Fibroblast of mammary gland (primary cell): Measurements from ENCODE around the gene GH1.
A peak's percentile ranks its signal among the peaks of the same experiment; 100 is the strongest.
"Not testable (repeated sequence)": the region's sequence is repeated elsewhere in the genome, so short reads cannot be mapped to it uniquely, and the experiment has no call there.

Experiments
- DNase-seq: peaks from one replicate; pipeline ENCODE4 v3.0.0-alpha.2; 2010; ENCODE audit warnings: low read depth
- H3K4me3 ChIP-seq: 2 replicates; pipeline ENCODE4 v1.5.1; 2011; ENCODE audit warnings: low read depth, mild to moderate bottlenecking, low read length, moderate library complexity; ENCODE audit not compliant: control insufficient read depth
- TF ChIP-seq, protein P1 (sequence below): conservative IDR thresholded peaks from 2 replicates; pipeline ENCODE4 v1.5.1; 2011; ENCODE audit warnings: low read depth, low read length, inconsistent platforms; ENCODE audit not compliant: control insufficient read depth, insufficient read depth

The GH1 gene

DNA sequence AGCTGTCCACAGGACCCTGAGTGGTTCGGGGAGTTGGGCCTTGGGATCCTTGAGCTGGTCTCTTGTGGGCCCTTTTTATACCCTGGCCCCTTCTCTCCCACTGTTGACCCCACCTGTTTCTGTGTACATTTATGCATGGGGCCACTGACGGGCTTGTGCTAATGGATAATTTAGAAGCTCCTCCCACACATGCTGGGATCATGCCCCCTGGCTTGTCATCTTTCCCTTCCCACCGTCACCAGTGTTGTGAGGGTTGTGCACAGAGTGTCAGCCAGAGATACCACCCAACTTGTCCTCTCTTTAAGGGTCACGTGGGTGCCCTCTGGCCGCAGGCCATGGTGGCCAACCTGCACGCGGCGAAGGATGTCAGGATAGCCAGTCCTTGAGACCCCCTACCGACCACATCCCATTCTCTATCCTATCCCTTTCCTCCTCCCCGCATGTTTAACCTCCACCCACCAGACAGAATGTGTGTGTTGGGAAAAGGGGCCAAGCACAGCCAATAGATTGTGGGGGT lies at the start of gene GH1:
Gene GH1, minus strand, starts transcription at position 51 of the 517 bp plus-strand sequence. CDS start 63 bp downstream, outside the sequence.
- DNase-seq, H3K4me3 ChIP-seq: not testable (repeated sequence)

DNA sequence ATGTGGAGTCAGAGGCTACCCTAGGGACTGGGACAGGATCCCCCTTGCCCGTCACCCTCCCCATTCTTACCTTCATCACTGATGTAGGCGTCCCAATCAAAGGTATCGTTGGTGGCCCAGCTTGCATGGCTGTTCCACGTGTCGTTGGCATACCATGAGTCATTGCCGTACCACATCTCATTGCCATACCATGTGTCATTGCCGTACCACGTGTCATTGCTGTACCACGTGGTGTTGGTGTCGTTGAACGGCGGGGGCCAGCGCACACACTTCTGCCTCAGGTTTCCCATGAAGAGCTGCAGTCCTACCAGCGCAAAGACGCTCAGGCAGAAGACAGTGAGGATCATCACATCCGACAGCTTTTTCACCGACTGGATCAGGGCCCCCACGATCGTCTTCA lies 49.3 kb upstream of the GH1 start:
- no peak overlapping the region for H3K4me3 ChIP-seq
- TF ChIP-seq, protein P1, sequence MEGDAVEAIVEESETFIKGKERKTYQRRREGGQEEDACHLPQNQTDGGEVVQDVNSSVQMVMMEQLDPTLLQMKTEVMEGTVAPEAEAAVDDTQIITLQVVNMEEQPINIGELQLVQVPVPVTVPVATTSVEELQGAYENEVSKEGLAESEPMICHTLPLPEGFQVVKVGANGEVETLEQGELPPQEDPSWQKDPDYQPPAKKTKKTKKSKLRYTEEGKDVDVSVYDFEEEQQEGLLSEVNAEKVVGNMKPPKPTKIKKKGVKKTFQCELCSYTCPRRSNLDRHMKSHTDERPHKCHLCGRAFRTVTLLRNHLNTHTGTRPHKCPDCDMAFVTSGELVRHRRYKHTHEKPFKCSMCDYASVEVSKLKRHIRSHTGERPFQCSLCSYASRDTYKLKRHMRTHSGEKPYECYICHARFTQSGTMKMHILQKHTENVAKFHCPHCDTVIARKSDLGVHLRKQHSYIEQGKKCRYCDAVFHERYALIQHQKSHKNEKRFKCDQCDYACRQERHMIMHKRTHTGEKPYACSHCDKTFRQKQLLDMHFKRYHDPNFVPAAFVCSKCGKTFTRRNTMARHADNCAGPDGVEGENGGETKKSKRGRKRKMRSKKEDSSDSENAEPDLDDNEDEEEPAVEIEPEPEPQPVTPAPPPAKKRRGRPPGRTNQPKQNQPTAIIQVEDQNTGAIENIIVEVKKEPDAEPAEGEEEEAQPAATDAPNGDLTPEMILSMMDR: no peak
- DNase-seq: peak; percentile 17

DNA sequence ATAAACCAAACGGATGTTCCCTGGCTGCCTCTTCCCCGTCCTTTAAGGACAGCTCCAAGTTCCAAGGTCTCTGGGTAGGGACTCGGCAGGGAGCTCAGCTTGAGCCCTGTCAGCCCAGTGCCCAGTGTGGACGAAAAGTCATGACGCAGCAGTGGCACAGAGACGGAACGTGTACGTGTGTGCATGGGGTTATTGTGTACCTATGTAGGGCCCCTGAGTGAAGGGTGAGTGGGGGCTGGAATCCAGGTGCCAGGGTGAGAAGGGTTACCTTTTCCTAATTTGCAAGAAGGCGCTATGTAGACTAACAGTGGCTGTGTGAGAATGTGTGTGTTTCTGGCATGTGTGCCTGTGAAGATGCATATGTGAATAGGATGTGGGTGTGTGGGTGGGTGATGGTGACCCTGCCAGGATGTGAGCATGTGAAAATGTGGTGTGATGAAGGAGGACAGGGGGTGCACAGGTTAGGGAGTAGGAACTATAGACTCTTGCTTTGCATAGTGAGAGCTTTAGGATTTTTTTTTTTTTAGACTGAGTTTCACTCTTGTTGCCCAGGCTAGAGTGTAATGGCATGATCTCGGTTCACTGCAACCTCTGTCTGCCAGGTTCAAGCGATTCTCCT lies 48.1 kb upstream of the GH1 start:
- DNase-seq: no peak
- TF ChIP-seq, protein P1: no peak
- no peak overlapping the region for H3K4me3 ChIP-seq

DNA sequence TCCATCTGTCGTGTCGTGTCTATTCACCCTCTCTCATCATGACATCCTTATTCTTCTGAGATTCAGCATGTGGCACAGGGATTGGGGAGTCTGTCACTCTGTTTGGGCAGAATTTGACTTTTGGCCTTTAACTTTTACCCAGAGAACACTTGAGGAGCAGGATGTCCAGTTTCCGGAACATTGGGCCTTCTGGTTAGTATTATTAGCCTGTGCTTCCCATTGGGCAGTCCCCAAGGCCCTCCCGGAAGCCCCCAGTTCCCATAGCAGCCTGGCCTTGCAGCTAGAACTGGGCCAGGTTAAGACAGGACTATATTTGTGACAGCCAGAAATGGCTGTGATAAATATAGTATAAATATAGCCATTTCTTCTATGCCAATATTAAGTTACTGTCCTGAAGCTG lies 44.5 kb upstream of the GH1 start:
- TF ChIP-seq, protein P1: no peak
- H3K4me3 ChIP-seq: no peak overlapping the region
- no peak for DNase-seq

DNA sequence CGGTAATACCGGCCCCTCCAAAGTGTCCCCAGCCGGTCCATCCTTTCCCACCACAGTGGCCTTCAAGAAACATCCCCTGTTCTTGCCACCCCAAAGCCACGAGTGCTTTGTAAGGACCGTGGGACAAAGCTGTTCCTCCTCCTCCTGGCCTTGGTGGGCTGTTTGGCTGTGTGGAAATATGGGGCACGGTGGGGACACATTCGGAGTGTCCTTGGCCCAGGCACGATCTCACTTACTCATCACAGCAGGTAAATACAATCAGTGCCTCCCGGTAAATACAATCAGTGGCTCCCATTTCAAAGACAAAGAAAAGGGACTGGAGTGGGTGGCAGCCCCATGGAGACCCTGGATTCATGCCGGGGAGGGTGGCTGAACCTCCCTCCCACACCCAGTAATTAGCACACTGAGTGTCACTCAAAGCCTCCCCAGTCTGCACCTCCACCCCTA lies 43.7 kb upstream of the GH1 start:
- no peak overlapping the region for H3K4me3 ChIP-seq
- TF ChIP-seq, protein P1: no peak
- DNase-seq: no peak

DNA sequence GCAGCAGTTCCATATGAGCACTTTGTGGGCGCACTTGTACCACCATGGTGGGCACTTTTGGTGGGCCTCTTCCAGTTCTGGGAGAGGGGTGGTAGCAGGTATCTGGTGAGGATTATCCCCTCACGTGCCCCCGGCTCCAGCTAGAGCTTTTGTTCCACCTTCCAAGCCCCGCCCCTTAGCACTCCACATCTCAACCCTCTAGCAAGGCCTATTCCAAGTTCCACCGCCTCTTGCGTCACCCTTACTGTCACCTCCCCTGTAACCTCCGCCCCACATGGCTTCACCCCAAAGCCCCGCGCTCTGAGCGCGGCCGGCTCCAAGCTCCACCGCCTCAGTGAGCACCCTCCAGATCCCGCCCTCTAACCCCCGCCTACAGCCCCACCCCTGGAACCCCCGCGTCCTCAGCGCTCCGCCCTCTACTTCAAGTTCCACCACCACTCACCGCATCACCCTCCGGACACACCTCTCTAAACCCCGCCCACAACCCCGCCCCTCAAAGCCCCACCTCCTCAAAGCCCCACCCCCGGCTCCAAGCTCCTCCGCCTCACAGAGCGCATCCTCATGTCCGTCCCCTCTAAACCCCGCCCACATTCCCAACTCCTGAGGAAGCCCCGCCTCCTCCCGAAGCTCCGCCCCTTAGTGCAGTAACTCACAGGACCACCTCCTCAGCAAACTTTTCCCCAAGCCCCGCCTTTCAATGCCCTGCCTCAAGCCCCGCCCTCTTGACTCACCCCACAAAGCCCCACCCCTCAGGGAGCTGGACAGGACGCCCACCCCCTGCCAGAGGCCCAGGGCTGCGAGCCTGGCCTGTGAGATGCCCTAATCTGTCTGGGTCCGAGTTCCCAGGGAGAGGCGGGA lies 42.9 kb upstream of the GH1 start:
- peak; percentile 78 for DNase-seq
- TF ChIP-seq, protein P1: no peak
- H3K4me3 ChIP-seq: peak overlapping the region; percentile 1

DNA sequence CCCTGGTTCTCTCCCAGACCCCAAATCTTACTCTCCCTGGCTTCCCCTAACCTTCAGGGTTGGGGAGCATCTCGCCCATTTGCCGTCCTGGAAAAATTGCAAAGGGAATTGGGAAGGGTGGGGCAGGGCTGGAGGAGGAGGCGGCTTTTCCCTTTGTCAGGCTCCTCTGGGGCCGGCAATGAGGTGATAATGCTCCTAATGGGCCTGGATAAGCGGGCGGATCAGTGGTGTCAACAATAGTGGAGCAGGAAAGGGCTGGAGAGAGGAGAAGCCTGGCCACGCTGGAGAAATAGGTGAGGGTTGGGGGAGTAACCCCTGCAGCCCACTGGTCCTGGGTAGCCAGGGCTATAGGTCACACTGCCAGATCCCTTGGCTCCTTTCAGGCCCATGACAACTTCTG lies 41.8 kb upstream of the GH1 start:
- no peak overlapping the region for H3K4me3 ChIP-seq
- TF ChIP-seq, protein P1: no peak
- no peak for DNase-seq
